ENCODE data around the gene NEK11.
"Not testable (repeated sequence)": the region's sequence is repeated elsewhere in the genome, so short reads cannot be mapped to it uniquely, and the experiment has no call there.

NEK11 gene

DNA sequence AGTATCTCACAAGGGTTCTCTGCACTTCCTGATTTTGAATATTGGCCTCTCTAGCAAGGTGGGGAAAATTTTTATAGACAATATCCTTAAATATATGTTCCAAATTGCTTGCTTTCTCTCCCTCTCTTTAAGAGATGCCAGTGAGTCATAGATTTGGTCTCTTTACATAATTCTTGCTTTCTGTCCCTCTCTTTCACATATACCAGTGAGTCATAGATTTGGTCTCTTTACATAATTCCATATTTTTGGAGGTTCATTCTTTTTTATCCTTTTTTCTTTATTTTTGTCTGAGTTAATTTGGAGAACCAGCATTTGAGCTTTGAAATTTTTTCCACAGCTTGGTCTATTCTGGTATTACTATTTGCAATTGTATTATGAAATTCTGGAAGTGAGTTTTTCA lies 277.2 kb downstream of the NEK11 start:
- H3K36me3 ChIP-seq (ENCODE audit: control insufficient read depth, insufficient read depth, low read length), result no peaks in the 10 kb centered on the region
- no peaks in the 10 kb centered on the region for H3K4me1 ChIP-seq (ENCODE audit: control insufficient read depth, insufficient read depth, low read length)
- no peak overlapping the region for H3K27ac ChIP-seq (ENCODE audit: low read depth, low read length)
- no peak overlapping the region for H3K4me3 ChIP-seq (ENCODE audit: low read length)
- H3K27me3 ChIP-seq (ENCODE audit: control insufficient read depth, insufficient read depth, low read length), result no peaks in the 10 kb centered on the region
- H3K9ac ChIP-seq (ENCODE audit: low read length), result no peak overlapping the region

DNA sequence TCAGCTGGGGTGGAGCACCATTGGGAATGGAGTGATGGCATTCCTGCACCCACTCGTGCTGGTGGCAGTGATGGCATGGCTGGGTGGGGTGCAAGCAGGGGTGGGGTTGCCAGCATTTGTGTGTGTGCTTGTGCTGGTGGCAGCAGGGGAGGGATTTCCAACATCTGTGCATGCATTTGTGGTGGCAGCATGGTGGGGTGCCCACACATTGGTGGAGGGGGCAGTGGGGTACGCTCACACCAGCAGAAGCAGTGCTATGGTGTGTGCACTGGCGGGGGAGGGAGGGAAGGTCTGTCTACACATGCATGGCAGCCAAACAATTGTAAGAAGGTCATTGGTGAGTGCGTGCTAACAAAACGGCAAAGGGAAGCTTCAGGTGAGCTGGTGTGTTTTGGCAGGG lies 278.2 kb downstream of the NEK11 start:
- Histone ChIP-seq H3K36me3 (ENCODE audit: control insufficient read depth, insufficient read depth, low read length) (no peaks in the 10 kb centered on the region), H3K4me1 (ENCODE audit: control insufficient read depth, insufficient read depth, low read length) (no peaks in the 10 kb centered on the region), H3K9ac (ENCODE audit: low read length) (no peak overlapping the region), H3K4me3 (ENCODE audit: low read length) (no peak overlapping the region), H3K27ac (ENCODE audit: low read depth, low read length) (no peak overlapping the region), H3K27me3 (ENCODE audit: control insufficient read depth, insufficient read depth, low read length) (no peaks in the 10 kb centered on the region)

GRCh38 chr3:131306242-131306641 lies 279.6 kb downstream of the NEK11 start:
- Histone ChIP-seq H3K9ac (ENCODE audit: low read length) (no peak overlapping the region), H3K27ac (ENCODE audit: low read depth, low read length) (no peak overlapping the region), H3K36me3 (ENCODE audit: control insufficient read depth, insufficient read depth, low read length) (no peaks in the 10 kb centered on the region), H3K27me3 (ENCODE audit: control insufficient read depth, insufficient read depth, low read length) (no peaks in the 10 kb centered on the region), H3K4me3 (ENCODE audit: low read length) (no peak overlapping the region), H3K4me1 (ENCODE audit: control insufficient read depth, insufficient read depth, low read length) (no peaks in the 10 kb centered on the region)

- no peak overlapping the region for H3K27ac ChIP-seq (ENCODE audit: low read depth, low read length)
- H3K36me3 ChIP-seq (ENCODE audit: control insufficient read depth, insufficient read depth, low read length), result no peaks in the 10 kb centered on the region
- no peaks in the 10 kb centered on the region for H3K27me3 ChIP-seq (ENCODE audit: control insufficient read depth, insufficient read depth, low read length)
- H3K4me1 ChIP-seq (ENCODE audit: control insufficient read depth, insufficient read depth, low read length), result no peaks in the 10 kb centered on the region
- H3K9ac ChIP-seq (ENCODE audit: low read length), result no peak overlapping the region
- H3K4me3 ChIP-seq (ENCODE audit: low read length), result no peak overlapping the region
Observed at GRCh38 chr3:131314318-131314717, 287.6 kb downstream of the NEK11 start.

DNA sequence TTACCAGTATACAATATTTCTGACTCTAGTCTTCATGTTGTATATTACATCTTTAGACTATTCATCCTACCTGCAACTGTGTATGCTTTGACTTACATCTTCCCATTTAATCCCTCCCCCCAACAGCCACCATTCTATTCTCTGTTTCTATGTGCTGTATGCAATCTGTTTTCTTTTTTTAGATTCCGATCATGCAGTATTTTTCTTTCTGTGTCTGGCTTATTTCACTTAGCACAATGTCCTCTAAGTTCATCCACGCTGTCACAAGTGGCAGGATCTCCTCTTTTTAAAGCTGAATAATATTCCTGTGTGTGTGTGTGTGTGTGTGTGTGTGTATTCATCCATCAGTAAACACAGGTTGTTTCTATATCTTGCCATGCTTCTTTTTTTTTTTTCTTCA lies 288.5 kb downstream of the NEK11 start:
- H3K36me3 ChIP-seq (ENCODE audit: control insufficient read depth, insufficient read depth, low read length), result no peaks in the 10 kb centered on the region
- no peak overlapping the region for H3K27ac ChIP-seq (ENCODE audit: low read depth, low read length)
- H3K9ac ChIP-seq (ENCODE audit: low read length), result no peak overlapping the region
- H3K4me3 ChIP-seq (ENCODE audit: low read length), result no peak overlapping the region
- no peaks in the 10 kb centered on the region for H3K27me3 ChIP-seq (ENCODE audit: control insufficient read depth, insufficient read depth, low read length)
- no peaks in the 10 kb centered on the region for H3K4me1 ChIP-seq (ENCODE audit: control insufficient read depth, insufficient read depth, low read length)

GRCh38 chr3:131317667-131318066 lies 291.0 kb downstream of the NEK11 start:
- Histone ChIP-seq H3K36me3 (ENCODE audit: control insufficient read depth, insufficient read depth, low read length) (no peaks in the 10 kb centered on the region), H3K27me3 (ENCODE audit: control insufficient read depth, insufficient read depth, low read length) (no peaks in the 10 kb centered on the region), H3K9ac (ENCODE audit: low read length) (no peak overlapping the region), H3K4me3 (ENCODE audit: low read length) (no peak overlapping the region), H3K4me1 (ENCODE audit: control insufficient read depth, insufficient read depth, low read length) (no peaks in the 10 kb centered on the region), H3K27ac (ENCODE audit: low read depth, low read length) (no peak overlapping the region)

- H3K9ac ChIP-seq (ENCODE audit: low read length), result no peak overlapping the region
- no peaks in the 10 kb centered on the region for H3K4me1 ChIP-seq (ENCODE audit: control insufficient read depth, insufficient read depth, low read length)
- no peaks in the 10 kb centered on the region for H3K27me3 ChIP-seq (ENCODE audit: control insufficient read depth, insufficient read depth, low read length)
- H3K27ac ChIP-seq (ENCODE audit: low read depth, low read length), result no peak overlapping the region
- H3K36me3 ChIP-seq (ENCODE audit: control insufficient read depth, insufficient read depth, low read length), result no peaks in the 10 kb centered on the region
- no peak overlapping the region for H3K4me3 ChIP-seq (ENCODE audit: low read length)
Observed at GRCh38 chr3:131323014-131323413, 296.3 kb downstream of the NEK11 start.

DNA sequence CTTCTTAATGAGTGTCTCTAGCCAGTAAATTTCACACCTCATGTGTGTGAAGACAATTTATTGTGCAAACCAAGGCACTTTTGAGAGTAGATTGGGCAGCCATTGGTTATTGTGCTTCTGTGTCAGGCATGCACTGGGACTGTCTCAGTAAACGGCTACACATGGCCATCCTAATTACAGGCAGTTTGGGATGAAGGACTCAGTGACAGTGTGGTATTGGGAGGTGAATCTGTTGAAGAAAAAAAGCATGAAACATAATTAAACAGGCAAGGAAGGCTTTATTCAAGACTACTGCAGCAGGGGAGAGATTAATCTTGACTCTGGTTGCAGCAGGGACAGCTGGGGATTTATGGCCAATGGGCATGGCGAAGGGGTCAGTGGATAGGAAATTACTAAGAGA lies 297.1 kb downstream of the NEK11 start:
- Histone ChIP-seq H3K4me3 (ENCODE audit: low read length) (no peak overlapping the region), H3K27me3 (ENCODE audit: control insufficient read depth, insufficient read depth, low read length) (no peaks in the 10 kb centered on the region), H3K27ac (ENCODE audit: low read depth, low read length) (no peak overlapping the region), H3K9ac (ENCODE audit: low read length) (no peak overlapping the region), H3K36me3 (ENCODE audit: control insufficient read depth, insufficient read depth, low read length) (no peaks in the 10 kb centered on the region), H3K4me1 (ENCODE audit: control insufficient read depth, insufficient read depth, low read length) (no peaks in the 10 kb centered on the region)

GRCh38 chr3:131324923-131325322 lies 298.2 kb downstream of the NEK11 start:
- H3K27ac ChIP-seq (ENCODE audit: low read depth, low read length), result no peak overlapping the region

GRCh38 chr3:131326307-131326706 lies 299.6 kb downstream of the NEK11 start:
- Histone ChIP-seq H3K36me3 (ENCODE audit: control insufficient read depth, insufficient read depth, low read length) (no peaks in the 10 kb centered on the region), H3K27ac (ENCODE audit: low read depth, low read length) (no peak overlapping the region), H3K9ac (ENCODE audit: low read length) (no peak overlapping the region), H3K27me3 (ENCODE audit: control insufficient read depth, insufficient read depth, low read length) (no peaks in the 10 kb centered on the region), H3K4me1 (ENCODE audit: control insufficient read depth, insufficient read depth, low read length) (no peaks in the 10 kb centered on the region), H3K4me3 (ENCODE audit: low read length) (no peak overlapping the region)

More at GRCh38 chr3:131324923-131325322, 298.2 kb downstream of the NEK11 start:
- H3K36me3 ChIP-seq (ENCODE audit: control insufficient read depth, insufficient read depth, low read length), result no peaks in the 10 kb centered on the region
- H3K27me3 ChIP-seq (ENCODE audit: control insufficient read depth, insufficient read depth, low read length), result no peaks in the 10 kb centered on the region
- no peaks in the 10 kb centered on the region for H3K4me1 ChIP-seq (ENCODE audit: control insufficient read depth, insufficient read depth, low read length)
- no peak overlapping the region for H3K4me3 ChIP-seq (ENCODE audit: low read length)
- no peak overlapping the region for H3K9ac ChIP-seq (ENCODE audit: low read length)

DNA sequence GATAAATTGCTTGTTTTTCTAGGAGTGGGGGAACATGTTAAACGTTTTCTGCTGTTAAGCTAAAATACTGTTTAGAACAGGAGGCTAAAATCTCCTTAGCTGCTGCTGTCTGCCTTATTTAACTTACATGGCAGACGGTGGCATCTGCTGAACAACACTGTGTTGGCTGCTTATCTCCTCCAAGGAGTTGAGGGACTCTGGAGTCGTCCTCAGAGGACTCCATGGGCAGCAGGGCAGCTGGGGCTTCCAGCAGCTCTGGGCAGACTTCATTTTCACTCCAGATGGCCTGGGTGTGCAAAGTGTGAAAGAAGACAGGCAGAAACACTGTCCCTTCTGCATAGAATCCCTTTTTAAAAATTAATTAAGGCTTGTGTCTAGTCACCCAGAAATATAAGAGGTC lies 302.0 kb downstream of the NEK11 start:
- H3K9ac ChIP-seq (ENCODE audit: low read length), result no peak overlapping the region
- H3K4me3 ChIP-seq (ENCODE audit: low read length), result no peak overlapping the region
- H3K27ac ChIP-seq (ENCODE audit: low read depth, low read length), result no peak overlapping the region
- H3K27me3 ChIP-seq (ENCODE audit: control insufficient read depth, insufficient read depth, low read length), result no peaks in the 10 kb centered on the region
- H3K36me3 ChIP-seq (ENCODE audit: control insufficient read depth, insufficient read depth, low read length), result no peaks in the 10 kb centered on the region
- no peaks in the 10 kb centered on the region for H3K4me1 ChIP-seq (ENCODE audit: control insufficient read depth, insufficient read depth, low read length)

GRCh38 chr3:131329774-131330173 lies 303.1 kb downstream of the NEK11 start:
- no peaks in the 10 kb centered on the region for H3K27me3 ChIP-seq (ENCODE audit: control insufficient read depth, insufficient read depth, low read length)
- no peaks in the 10 kb centered on the region for H3K36me3 ChIP-seq (ENCODE audit: control insufficient read depth, insufficient read depth, low read length)
- H3K4me1 ChIP-seq (ENCODE audit: control insufficient read depth, insufficient read depth, low read length), result no peaks in the 10 kb centered on the region
- H3K27ac ChIP-seq (ENCODE audit: low read depth, low read length), result no peak overlapping the region
- no peak overlapping the region for H3K4me3 ChIP-seq (ENCODE audit: low read length)
- H3K9ac ChIP-seq (ENCODE audit: low read length), result no peak overlapping the region

DNA sequence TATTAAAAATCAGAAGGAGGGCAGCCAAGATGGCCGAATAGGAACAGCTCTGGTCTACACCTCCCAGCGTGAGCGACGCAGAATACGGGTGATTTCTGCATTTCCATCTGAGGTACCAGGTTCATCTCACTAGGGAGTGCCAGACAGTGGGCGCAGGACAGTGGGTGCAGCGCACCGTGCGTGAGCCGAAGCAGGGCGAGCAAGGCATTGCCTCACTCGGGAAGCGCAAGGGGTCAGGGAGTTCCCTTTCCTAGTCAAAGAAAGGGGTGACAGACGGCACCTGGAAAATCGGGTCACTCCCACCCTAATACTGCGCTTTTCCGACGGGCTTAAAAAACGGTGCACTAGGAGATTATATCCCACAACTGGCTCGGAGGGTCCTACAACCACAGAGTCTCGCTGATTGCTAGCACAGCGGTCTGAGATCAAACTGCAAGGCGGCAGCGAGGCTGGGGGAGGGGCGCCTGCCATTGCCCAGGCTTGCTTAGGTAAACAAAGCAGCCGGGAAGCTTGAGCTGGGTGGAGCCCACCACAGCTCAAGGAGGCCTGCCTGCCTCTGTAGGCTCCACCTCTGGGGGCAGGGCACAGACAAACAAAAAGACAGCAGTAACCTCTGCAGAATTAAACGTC lies 304.9 kb downstream of the NEK11 start:
- not testable (repeated sequence) for H3K4me3 ChIP-seq (ENCODE audit: low read length); H3K9ac ChIP-seq (ENCODE audit: low read length); H3K27ac ChIP-seq (ENCODE audit: low read depth, low read length); H3K27me3 ChIP-seq (ENCODE audit: control insufficient read depth, insufficient read depth, low read length); H3K36me3 ChIP-seq (ENCODE audit: control insufficient read depth, insufficient read depth, low read length); H3K4me1 ChIP-seq (ENCODE audit: control insufficient read depth, insufficient read depth, low read length)

All from rectal smooth muscle tissue (tissue), 1 donor.